Inflammatory macrophage treated with lipopolysaccharide for 1 hour (primary cell): ENCODE measurements around the gene HCRTR2.
A peak's percentile ranks its signal among the peaks of the same experiment; 100 is the strongest.
"Not testable (repeated sequence)": the region's sequence is repeated elsewhere in the genome, so short reads cannot be mapped to it uniquely, and the experiment has no call there.

Experiments used
- DNase-seq, 2 donors: peaks; one replicate each; pipeline ENCODE4 v3.0.0-alpha.2; 2020 to 2022

The HCRTR2 gene

GRCh38 chr6:55174211-55175026 is at the start of gene HCRTR2:
Gene HCRTR2 (plus strand): TSS chr6:55174515. CDS start chr6:55174588, 73 bp downstream.
- DNase-seq = no peak

GRCh38 chr6:55130806-55131324 is 43.5 kb upstream of the HCRTR2 start:
- DNase-seq = no peak

- DNase-seq = no peak
Observed at GRCh38 chr6:55131616-55132015, 42.7 kb upstream of the HCRTR2 start.

GRCh38 chr6:55136916-55137315 is 37.4 kb upstream of the HCRTR2 start:
- DNase-seq = no peak

GRCh38 chr6:55137929-55138693 is 36.2 kb upstream of the HCRTR2 start:
- DNase-seq = no peak

GRCh38 chr6:55141611-55142010 is 32.7 kb upstream of the HCRTR2 start:
- no peak for DNase-seq

- no peak for DNase-seq
Observed at GRCh38 chr6:55142610-55143009, 31.7 kb upstream of the HCRTR2 start.

GRCh38 chr6:55153284-55153683 is 21.0 kb upstream of the HCRTR2 start:
- DNase-seq = no peak

- DNase-seq = not testable (repeated sequence)
Observed at GRCh38 chr6:55158784-55159183, 15.5 kb upstream of the HCRTR2 start.

GRCh38 chr6:55167860-55168259 is 6.5 kb upstream of the HCRTR2 start:
- no peak for DNase-seq

GRCh38 chr6:55175078-55176049 is 1.0 kb downstream of the HCRTR2 start:
- DNase-seq = no peak

GRCh38 chr6:55176958-55177357 is 2.6 kb downstream of the HCRTR2 start:
- DNase-seq = no peak

GRCh38 chr6:55180258-55180657 is 5.9 kb downstream of the HCRTR2 start:
- DNase-seq = no peak

- DNase-seq = peak in 1 of 2 donors; percentile 2
Observed at GRCh38 chr6:55182016-55182650, 7.8 kb downstream of the HCRTR2 start.

GRCh38 chr6:55184782-55185530 is 10.6 kb downstream of the HCRTR2 start:
- no peak for DNase-seq

GRCh38 chr6:55198715-55199114 is 24.4 kb downstream of the HCRTR2 start:
- DNase-seq = no peak

GRCh38 chr6:55199239-55199638 is 24.9 kb downstream of the HCRTR2 start:
- DNase-seq = no peak

GRCh38 chr6:55208478-55209458 is 34.5 kb downstream of the HCRTR2 start:
- no peak for DNase-seq

- DNase-seq = no peak
Observed at GRCh38 chr6:55210952-55211351, 36.6 kb downstream of the HCRTR2 start.

- DNase-seq = no peak
Observed at GRCh38 chr6:55212156-55212555, 37.8 kb downstream of the HCRTR2 start.
